PC-9 (cell line): ENCODE results near the gene ANO2. TPM values are rescaled to one million over a fixed set of nuclear protein-coding genes. Genes with fewer than 3 reads are reported as not detected.

Source experiments
- BruUV-seq: library from RNA; stranded (reverse); fragments of 400-500 nt; replicated peaks from 2 replicates; lab custom pipeline; 2021; lab: Mats Ljungman, UMichigan
- CTCF ChIA-PET: fragments of 300-600 bp; sonication (Branson Sonifier 250); formaldehyde crosslinking; loops from one replicate; lab custom pipeline; 2022; ENCODE audit warnings: antibody characterized with exemption; lab: Charles Lee
- POLR2A ChIA-PET: fragments of 300-600 bp; sonication (Branson Sonifier 250); formaldehyde crosslinking; loops from one replicate; lab custom pipeline; 2022; ENCODE audit warnings: antibody characterized with exemption; ENCODE audit not compliant: unreplicated experiment; lab: Charles Lee
- DNase-seq, 2 experiments: peaks; one replicate each; pipeline versions ENCODE4 v3.0.0 to v3.0.0-alpha.2; 2015 to 2022; ENCODE audit warnings: mixed read lengths in 1 of 2
- H2AFZ ChIP-seq: fragments of 200-600 bp; sonication (generic); 2 replicates; pipeline ENCODE4 v1.8.1; 2017; ENCODE audit warnings: antibody characterized with exemption
- H3F3A ChIP-seq: fragments of 200-600 bp; sonication (generic); 2 replicates; pipeline ENCODE4 v1.8.1; 2017; ENCODE audit warnings: antibody characterized with exemption, mild to moderate bottlenecking, low read depth; ENCODE audit not compliant: insufficient read depth
- H3K27ac ChIP-seq: fragments of 200-600 bp; sonication (generic); 2 replicates; pipeline ENCODE4 v1.6.1; 2016; ENCODE audit warnings: mixed run types
- H3K27me3 ChIP-seq: fragments of 200-600 bp; sonication (generic); 2 replicates; pipeline ENCODE4 v1.6.1; 2016; ENCODE audit warnings: low read depth, mixed run types; ENCODE audit not compliant: insufficient read depth
- H3K36me3 ChIP-seq: fragments of 200-600 bp; sonication (generic); 2 replicates; pipeline ENCODE4 v1.6.1; 2016; ENCODE audit warnings: low read depth, mixed run types
- H3K4me1 ChIP-seq: fragments of 200-600 bp; sonication (generic); replicated peaks from 2 replicates; pipeline ENCODE4 v1.6.1; 2016; ENCODE audit warnings: mixed run types; ENCODE audit not compliant: insufficient read depth
- H3K4me2 ChIP-seq: fragments of 200-600 bp; sonication (generic); 2 replicates; pipeline ENCODE4 v1.6.1; 2017; ENCODE audit warnings: mixed run types
- H3K4me3 ChIP-seq: fragments of 200-600 bp; sonication (generic); 2 replicates; pipeline ENCODE4 v1.6.1; 2016; ENCODE audit warnings: mixed run types
- H3K79me2 ChIP-seq: fragments of 200-600 bp; sonication (generic); 2 replicates; pipeline ENCODE4 v1.6.1; 2017; ENCODE audit warnings: low read depth, mixed run types
- H3K9me2 ChIP-seq: fragments of 200-600 bp; sonication (generic); 2 replicates; pipeline ENCODE4 v1.8.1; 2017; ENCODE audit warnings: mild to moderate bottlenecking; ENCODE audit not compliant: insufficient read depth
- H3K9me3 ChIP-seq: fragments of 200-600 bp; sonication (generic); 2 replicates; pipeline ENCODE4 v1.8.1; 2016; ENCODE audit warnings: low read depth; ENCODE audit not compliant: insufficient read depth
- H4K20me1 ChIP-seq: fragments of 200-600 bp; sonication (generic); 2 replicates; pipeline ENCODE4 v1.8.1; 2017; ENCODE audit not compliant: insufficient read depth
- EZH2 ChIP-seq: fragments of 200-600 bp; sonication (generic); IDR thresholded peaks from 2 replicates; pipeline ENCODE4 v1.8.0; 2017; ENCODE audit warnings: antibody characterized with exemption, low read depth
- intact Hi-C: fragments of 100-400 bp; cut with micrococcal nuclease; formaldehyde crosslinking; loops from one replicate; pipeline ENCODE4 v1.10.0; 2022; ENCODE audit not compliant: unreplicated experiment
- total RNA-seq: library from RNA; stranded (reverse); gene quantifications from 2 replicates; pipeline ENCODE4 v1.2.3, GENCODE V29; 2021
- TF ChIP-seq, protein P1 (sequence below): fragments of 200-600 bp; sonication (generic); conservative IDR thresholded peaks from 2 replicates; pipeline ENCODE4 v1.6.1; 2017; ENCODE audit warnings: mixed run types, antibody characterized with exemption, mild to moderate bottlenecking, moderate library complexity

ANO2 gene
- total RNA-seq, 1 experiment from 2014 or later, result not detected

DNA sequence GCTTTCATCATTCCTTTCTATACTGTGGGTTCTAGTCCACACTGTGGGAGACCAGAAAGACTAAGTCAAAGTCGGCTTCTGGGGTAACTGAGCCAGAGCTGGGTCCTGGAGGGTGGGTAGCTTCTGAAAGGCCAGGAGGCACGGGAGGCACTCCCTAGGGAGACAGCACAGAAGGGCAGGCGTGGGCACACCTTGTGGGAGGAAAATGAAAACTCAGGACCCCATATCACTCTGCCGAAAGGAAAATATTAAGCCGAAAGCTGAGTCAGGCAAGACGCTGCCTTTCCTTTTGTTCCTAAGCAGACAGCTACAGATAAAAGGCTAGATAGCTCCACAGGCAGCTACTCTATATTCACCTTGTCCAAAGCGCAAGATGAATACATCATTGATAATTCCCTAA is 20.7 kb downstream of the ANO2 start:
- Histone ChIP-seq H3K9me2 (no peaks in the 10 kb centered on the region), H3K27me3 (peaks cover 82% of the 10 kb centered on the region), H3K4me1 (no peaks in the 10 kb centered on the region), H4K20me1 (no peaks in the 10 kb centered on the region), H3K9me3 (no peaks in the 10 kb centered on the region), H3K79me2 (no peaks in the 10 kb centered on the region), H3K4me2 (no peak overlapping the region), H3K4me3 (no peak overlapping the region), H3K27ac (no peak overlapping the region), H2AFZ (no peak overlapping the region), H3K36me3 (no peaks in the 10 kb centered on the region), H3F3A (no peaks in the 10 kb centered on the region)
- TF ChIP-seq, protein P1, sequence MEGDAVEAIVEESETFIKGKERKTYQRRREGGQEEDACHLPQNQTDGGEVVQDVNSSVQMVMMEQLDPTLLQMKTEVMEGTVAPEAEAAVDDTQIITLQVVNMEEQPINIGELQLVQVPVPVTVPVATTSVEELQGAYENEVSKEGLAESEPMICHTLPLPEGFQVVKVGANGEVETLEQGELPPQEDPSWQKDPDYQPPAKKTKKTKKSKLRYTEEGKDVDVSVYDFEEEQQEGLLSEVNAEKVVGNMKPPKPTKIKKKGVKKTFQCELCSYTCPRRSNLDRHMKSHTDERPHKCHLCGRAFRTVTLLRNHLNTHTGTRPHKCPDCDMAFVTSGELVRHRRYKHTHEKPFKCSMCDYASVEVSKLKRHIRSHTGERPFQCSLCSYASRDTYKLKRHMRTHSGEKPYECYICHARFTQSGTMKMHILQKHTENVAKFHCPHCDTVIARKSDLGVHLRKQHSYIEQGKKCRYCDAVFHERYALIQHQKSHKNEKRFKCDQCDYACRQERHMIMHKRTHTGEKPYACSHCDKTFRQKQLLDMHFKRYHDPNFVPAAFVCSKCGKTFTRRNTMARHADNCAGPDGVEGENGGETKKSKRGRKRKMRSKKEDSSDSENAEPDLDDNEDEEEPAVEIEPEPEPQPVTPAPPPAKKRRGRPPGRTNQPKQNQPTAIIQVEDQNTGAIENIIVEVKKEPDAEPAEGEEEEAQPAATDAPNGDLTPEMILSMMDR, result no peak
- no peak for TF ChIP-seq EZH2
- ChIA-PET POLR2A (interaction anchor here (0.8 kb wide), 1 partner anchor 18 kb away, joined by 6 read pairs; no protein-coding TSS in a partner anchor), CTCF (no interaction called here)
- intact Hi-C loops, result no loop called here
- DNase-seq, result no peak
- no TSS peak for BruUV-seq

DNA sequence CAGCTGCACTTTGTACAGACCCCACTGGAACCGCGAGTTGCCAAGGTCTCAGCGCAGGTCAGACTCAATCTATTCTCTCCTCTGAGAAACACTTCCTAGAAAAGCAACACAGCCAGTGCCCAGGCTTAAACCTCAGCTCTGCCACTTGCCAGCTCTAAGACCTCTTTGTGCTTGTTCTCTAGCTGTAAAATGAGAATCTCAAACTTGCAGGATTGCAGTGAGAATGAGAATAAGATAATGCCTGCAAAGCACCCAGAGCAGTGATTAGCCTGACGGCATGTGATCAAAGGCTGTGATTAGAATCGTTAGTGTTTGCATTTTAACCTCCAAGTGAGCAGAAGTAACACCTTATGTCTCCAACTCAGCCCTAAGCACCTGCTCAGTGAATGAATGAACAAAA is 21.3 kb downstream of the ANO2 start:
- POLR2A ChIA-PET, result interaction anchor here (0.8 kb wide), 1 partner anchor 18 kb away, joined by 6 read pairs; no protein-coding TSS in a partner anchor
- H3K79me2 ChIP-seq, result no peaks in the 10 kb centered on the region
- CTCF ChIA-PET, result no interaction called here

DNA sequence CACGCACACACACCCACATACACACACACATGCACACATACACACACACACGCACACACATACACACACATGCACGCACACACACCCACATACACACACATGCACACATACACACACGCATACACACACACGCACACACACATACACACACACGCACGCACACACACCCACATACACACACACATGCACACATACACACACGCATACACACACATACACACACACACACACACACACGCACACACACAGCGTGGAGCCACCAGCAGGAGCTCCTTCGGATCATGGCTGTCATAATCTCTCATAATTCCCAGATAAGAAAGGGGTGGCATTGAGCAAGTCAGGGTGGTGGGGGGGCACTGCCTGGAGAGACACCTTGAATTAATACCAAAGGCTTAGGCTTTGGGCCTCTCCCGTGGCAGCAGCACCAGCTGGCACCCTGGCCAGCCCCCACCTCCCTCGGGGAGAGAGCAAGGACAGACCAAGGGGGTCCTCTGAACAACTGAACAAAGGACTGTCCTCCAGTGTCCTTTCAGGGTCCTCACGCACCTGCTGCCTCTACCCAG is 21.9 kb downstream of the ANO2 start:
- TF ChIP-seq, protein P1, result no peak
- no peak for TF ChIP-seq EZH2
- H3K4me1 ChIP-seq, result no peaks in the 10 kb centered on the region
- H3K27ac ChIP-seq, result no peak overlapping the region
- no peaks in the 10 kb centered on the region for H4K20me1 ChIP-seq
- no TSS peak for BruUV-seq
- H2AFZ ChIP-seq, result no peak overlapping the region
- no peaks in the 10 kb centered on the region for H3F3A ChIP-seq
- POLR2A ChIA-PET, result no interaction called here
- intact Hi-C loops, result no loop called here
- H3K36me3 ChIP-seq, result no peaks in the 10 kb centered on the region
- H3K9me2 ChIP-seq, result no peaks in the 10 kb centered on the region
- H3K79me2 ChIP-seq, result no peaks in the 10 kb centered on the region
- no peak overlapping the region for H3K4me2 ChIP-seq
- no peak for DNase-seq
- CTCF ChIA-PET, result interaction anchor here (0.6 kb wide), 1 partner anchor 176 kb away, joined by 4 read pairs; no protein-coding TSS in a partner anchor
- H3K9me3 ChIP-seq, result no peaks in the 10 kb centered on the region
- H3K4me3 ChIP-seq, result no peak overlapping the region
- peaks cover 91% of the 10 kb centered on the region for H3K27me3 ChIP-seq

More for the DNA sequence above, 21.3 kb downstream of the ANO2 start:
- Histone ChIP-seq H3K9me2 (no peaks in the 10 kb centered on the region), H3K27ac (no peak overlapping the region), H3K36me3 (no peaks in the 10 kb centered on the region), H4K20me1 (no peaks in the 10 kb centered on the region), H3K9me3 (no peaks in the 10 kb centered on the region), H3K27me3 (peaks cover 85% of the 10 kb centered on the region), H3K4me1 (no peaks in the 10 kb centered on the region), H2AFZ (no peak overlapping the region), H3K4me2 (no peak overlapping the region), H3K4me3 (no peak overlapping the region), H3F3A (no peaks in the 10 kb centered on the region)
- no TSS peak for BruUV-seq
- TF ChIP-seq, protein P1, result no peak
- no peak for TF ChIP-seq EZH2
- intact Hi-C loops, result no loop called here
- DNase-seq, result no peak
